MM.1S (cell line): ENCODE measurements around the gene GRK1.

ENCODE experiments used
- EZH2 ChIP-seq: fragments of 300-600 bp; sonication (generic); optimal IDR thresholded peaks from 2 replicates; pipeline ENCODE3; 2017; ENCODE audit warnings: low read depth, mild to moderate bottlenecking, antibody characterized with exemption, low read length, mixed read lengths
- EZH2phosphoT487 ChIP-seq: fragments of 300-600 bp; sonication (generic); IDR thresholded peaks from 2 replicates; pipeline ENCODE4 v1.6.1; 2018; ENCODE audit warnings: antibody characterized with exemption, low read length

- TF ChIP-seq EZH2phosphoT487 (no peak), EZH2 (no peak)
Measured at GRCh38 chr13:113659337-113659736, 7.7 kb upstream of the GRK1 start.
